Measurements from ENCODE around the gene ADCY7. TPM values are rescaled to one million over a fixed set of nuclear protein-coding genes. Genes with fewer than 3 reads are reported as not detected.

The ADCY7 gene
- total RNA-seq, 1 experiment from 2014 or later = 5.5 TPM

DNA sequence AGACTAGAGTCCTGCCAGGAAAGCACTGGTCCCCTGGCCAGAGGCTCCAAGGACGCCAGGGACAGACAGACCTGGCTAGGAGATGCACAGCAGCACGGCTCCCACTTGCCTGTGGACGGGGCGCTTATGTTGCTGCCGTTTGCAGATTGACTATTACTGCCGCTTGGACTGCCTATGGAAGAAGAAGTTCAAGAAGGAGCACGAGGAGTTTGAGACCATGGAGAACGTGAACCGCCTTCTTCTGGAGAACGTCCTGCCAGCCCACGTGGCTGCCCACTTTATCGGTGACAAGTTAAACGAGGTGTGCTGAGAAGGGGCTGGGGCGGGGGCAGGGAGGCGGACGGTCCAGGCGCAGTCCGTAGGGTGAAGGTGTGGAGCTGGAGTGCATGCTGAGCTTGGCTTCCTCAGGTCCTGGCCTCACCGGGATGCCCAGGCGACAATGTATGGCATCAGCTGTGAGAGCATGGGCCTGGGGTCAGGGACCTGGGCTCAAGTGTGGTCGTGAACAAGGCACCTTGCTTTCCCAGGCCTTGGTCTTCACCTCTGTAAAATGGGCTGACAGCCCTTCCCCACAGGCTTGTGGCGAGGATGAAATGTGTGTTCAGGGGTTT is 45.6 kb downstream of the ADCY7 start:
- Histone ChIP-seq H3K36me3 (ENCODE audit: insufficient read depth, low read length, poor library complexity, severe bottlenecking) (peaks cover 15% of the 10 kb centered on the region), H3K9me3 (ENCODE audit: low read depth, low read length, poor library complexity, severe bottlenecking) (no peaks in the 10 kb centered on the region), H3K4me1 (ENCODE audit: insufficient read depth, low read length, poor library complexity, severe bottlenecking) (no peaks in the 10 kb centered on the region), H3K27ac (ENCODE audit: low read depth, low read length, poor library complexity, severe bottlenecking) (no peak overlapping the region), H3K4me3 (ENCODE audit: low read depth, low read length, poor library complexity, severe bottlenecking) (no peak overlapping the region), H3K27me3 (replicated peaks; ENCODE audit: insufficient read depth, low read depth, low read length, poor library complexity) (no peaks in the 10 kb centered on the region)
- DNase-seq (ENCODE audit: low spot score) = no peak
- TF ChIP-seq EZH2 (IDR thresholded peaks at IDR 0.05; ENCODE audit: borderline replicate concordance, low read depth, low read length, poor library complexity, severe bottlenecking) = no peak
- TF ChIP-seq, protein P1, sequence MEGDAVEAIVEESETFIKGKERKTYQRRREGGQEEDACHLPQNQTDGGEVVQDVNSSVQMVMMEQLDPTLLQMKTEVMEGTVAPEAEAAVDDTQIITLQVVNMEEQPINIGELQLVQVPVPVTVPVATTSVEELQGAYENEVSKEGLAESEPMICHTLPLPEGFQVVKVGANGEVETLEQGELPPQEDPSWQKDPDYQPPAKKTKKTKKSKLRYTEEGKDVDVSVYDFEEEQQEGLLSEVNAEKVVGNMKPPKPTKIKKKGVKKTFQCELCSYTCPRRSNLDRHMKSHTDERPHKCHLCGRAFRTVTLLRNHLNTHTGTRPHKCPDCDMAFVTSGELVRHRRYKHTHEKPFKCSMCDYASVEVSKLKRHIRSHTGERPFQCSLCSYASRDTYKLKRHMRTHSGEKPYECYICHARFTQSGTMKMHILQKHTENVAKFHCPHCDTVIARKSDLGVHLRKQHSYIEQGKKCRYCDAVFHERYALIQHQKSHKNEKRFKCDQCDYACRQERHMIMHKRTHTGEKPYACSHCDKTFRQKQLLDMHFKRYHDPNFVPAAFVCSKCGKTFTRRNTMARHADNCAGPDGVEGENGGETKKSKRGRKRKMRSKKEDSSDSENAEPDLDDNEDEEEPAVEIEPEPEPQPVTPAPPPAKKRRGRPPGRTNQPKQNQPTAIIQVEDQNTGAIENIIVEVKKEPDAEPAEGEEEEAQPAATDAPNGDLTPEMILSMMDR (conservative IDR thresholded peaks at IDR 0.05; ENCODE audit: low read depth, low read length) = no peak
- CTCF ChIA-PET = no interaction called here
- intact Hi-C loops (cut with micrococcal nuclease; ENCODE audit: unreplicated experiment) = no loop called here
- POLR2A ChIA-PET (ENCODE audit: low non-redundant PET) = no interaction called here
- BruUV-seq (replicated peaks) = no TSS peak

DNA sequence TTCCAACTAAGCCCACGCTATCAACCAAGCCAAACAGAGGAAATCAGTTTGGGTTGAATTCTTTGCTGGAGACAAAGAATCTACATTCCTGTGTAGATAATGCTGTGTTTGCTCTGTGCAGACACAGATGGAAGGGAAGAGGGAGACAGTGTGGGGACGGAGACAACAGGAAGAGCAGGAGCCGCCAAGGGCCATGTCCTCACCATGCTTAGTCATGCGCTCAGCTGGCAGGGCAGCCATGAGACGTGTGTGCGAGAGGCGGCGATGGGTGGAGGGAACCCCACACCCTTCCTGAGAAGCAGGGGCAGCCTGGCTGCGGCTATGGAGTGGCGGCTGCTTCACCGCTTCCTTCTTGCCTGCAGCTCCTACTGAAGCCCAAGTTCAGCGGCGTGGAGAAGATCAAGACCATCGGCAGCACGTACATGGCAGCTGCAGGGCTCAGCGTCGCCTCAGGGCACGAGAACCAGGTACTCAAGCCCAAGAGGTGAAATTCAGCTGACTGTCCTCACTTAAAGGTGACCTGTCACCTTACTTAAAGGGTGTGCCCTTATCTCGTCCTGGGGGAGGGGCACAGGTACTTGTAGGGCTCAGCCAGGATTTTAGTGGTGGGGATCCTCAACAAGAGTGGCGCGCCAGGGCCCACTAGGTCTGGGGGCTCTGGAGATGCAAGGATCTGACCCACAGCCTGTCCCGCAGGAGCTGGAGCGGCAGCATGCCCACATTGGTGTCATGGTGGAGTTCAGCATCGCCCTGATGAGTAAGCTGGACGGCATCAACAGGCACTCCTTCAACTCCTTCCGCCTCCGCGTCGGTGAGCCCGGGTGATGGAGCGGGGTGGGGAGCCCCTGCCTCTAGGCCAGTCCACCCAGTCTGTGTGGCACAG is 47.5 kb downstream of the ADCY7 start:
- intact Hi-C loops (cut with micrococcal nuclease; ENCODE audit: unreplicated experiment) = no loop called here
- ChIA-PET POLR2A (ENCODE audit: low non-redundant PET) (no interaction called here), CTCF (interaction anchor here (1.1 to 1.2 kb wide), 2 partner anchors 13 to 41 kb away, joined by 3 to 5 read pairs; no protein-coding TSS in a partner anchor)
- H3K9me3 ChIP-seq (ENCODE audit: low read depth, low read length, poor library complexity, severe bottlenecking) = no peaks in the 10 kb centered on the region
- H3K4me1 ChIP-seq (ENCODE audit: insufficient read depth, low read length, poor library complexity, severe bottlenecking) = no peaks in the 10 kb centered on the region
- no peaks in the 10 kb centered on the region for H3K27me3 ChIP-seq (replicated peaks; ENCODE audit: insufficient read depth, low read depth, low read length, poor library complexity)
- no peak for DNase-seq (ENCODE audit: low spot score)
- peaks cover 33% of the 10 kb centered on the region for H3K36me3 ChIP-seq (ENCODE audit: insufficient read depth, low read length, poor library complexity, severe bottlenecking)
- TF ChIP-seq, protein P1 (conservative IDR thresholded peaks at IDR 0.05; ENCODE audit: low read depth, low read length) = no peak
- TF ChIP-seq EZH2 (IDR thresholded peaks at IDR 0.05; ENCODE audit: borderline replicate concordance, low read depth, low read length, poor library complexity, severe bottlenecking) = no peak
- H3K4me3 ChIP-seq (ENCODE audit: low read depth, low read length, poor library complexity, severe bottlenecking) = no peak overlapping the region
- BruUV-seq (replicated peaks) = no TSS peak
- H3K27ac ChIP-seq (ENCODE audit: low read depth, low read length, poor library complexity, severe bottlenecking) = peak overlapping the region; percentile 16

- no TSS peak for BruUV-seq (replicated peaks)
- Histone ChIP-seq H3K4me1 (ENCODE audit: insufficient read depth, low read length, poor library complexity, severe bottlenecking) (no peaks in the 10 kb centered on the region), H3K27ac (ENCODE audit: low read depth, low read length, poor library complexity, severe bottlenecking) (no peak overlapping the region), H3K4me3 (ENCODE audit: low read depth, low read length, poor library complexity, severe bottlenecking) (no peak overlapping the region), H3K36me3 (ENCODE audit: insufficient read depth, low read length, poor library complexity, severe bottlenecking) (peaks cover 41% of the 10 kb centered on the region), H3K9me3 (ENCODE audit: low read depth, low read length, poor library complexity, severe bottlenecking) (no peaks in the 10 kb centered on the region), H3K27me3 (replicated peaks; ENCODE audit: insufficient read depth, low read depth, low read length, poor library complexity) (no peaks in the 10 kb centered on the region)
- intact Hi-C loops (cut with micrococcal nuclease; ENCODE audit: unreplicated experiment) = no loop called here
- DNase-seq (ENCODE audit: low spot score) = no peak
- CTCF ChIA-PET = interaction anchor here (1.2 kb wide), 1 partner anchor 40 kb away, joined by 5 read pairs; no protein-coding TSS in a partner anchor
- TF ChIP-seq, protein P1 (conservative IDR thresholded peaks at IDR 0.05; ENCODE audit: low read depth, low read length) = no peak
- no peak for TF ChIP-seq EZH2 (IDR thresholded peaks at IDR 0.05; ENCODE audit: borderline replicate concordance, low read depth, low read length, poor library complexity, severe bottlenecking)
- POLR2A ChIA-PET (ENCODE audit: low non-redundant PET) = no interaction called here
Measured at GRCh38 chr16:50314665-50315064, 48.3 kb downstream of the ADCY7 start.
